OCI-LY1 (cell line): ENCODE data around the gene LYPD8.

Experiments used
- CTCF ChIP-seq: fragments of 200-600 bp; sonication (generic), shearing (Covaris generic); IDR thresholded peaks from 2 replicates; pipeline ENCODE4 v1.5.1; 2017; ENCODE audit warnings: mild to moderate bottlenecking, antibody characterized with exemption, low read length, moderate library complexity, mixed read lengths
- EZH2 ChIP-seq: fragments of 200-600 bp; sonication (generic), shearing (Covaris generic); IDR thresholded peaks from 2 replicates; pipeline ENCODE4 v1.8.0; 2017; ENCODE audit warnings: borderline replicate concordance, mixed run types, mild to moderate bottlenecking, antibody characterized with exemption, low read length, moderate library complexity, mixed read lengths

GRCh38 chr1:248730507-248731335, 24.8 kb downstream of the LYPD8 start:
- TF ChIP-seq CTCF (no peak), EZH2 (no peak)
